Measurements from ENCODE around the gene ZCCHC3.

DNA sequence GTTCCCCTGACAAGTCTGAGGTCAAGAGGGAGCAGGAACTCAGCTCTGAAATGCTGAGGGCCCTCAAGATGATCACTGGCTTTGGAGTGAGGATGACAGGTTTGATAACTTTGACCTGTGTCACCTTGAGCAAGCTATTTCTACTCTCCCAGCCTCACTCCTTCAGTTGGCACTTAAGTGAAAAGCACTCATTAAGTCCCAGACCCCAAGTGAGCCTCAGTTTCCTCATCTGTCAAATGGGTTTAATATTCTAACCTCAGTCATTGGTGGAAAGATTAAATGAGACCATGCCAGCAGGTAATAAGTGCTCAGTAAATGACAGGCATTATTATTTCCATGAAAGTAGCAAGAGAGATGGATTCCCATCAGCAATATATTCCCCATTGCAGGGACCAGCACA is 25.8 kb upstream of the ZCCHC3 start:
- TF ChIP-seq POLR2A (IDR thresholded peaks at IDR 0.05; ENCODE audit: low read length) (no peak), GATA1 (IDR thresholded peaks at IDR 0.05; ENCODE audit: low read depth, low read length) (no peak)

Data from erythroblast (primary cell).